ENCODE data around the gene SYNE1. TPM values are rescaled to one million over a fixed set of nuclear protein-coding genes. Genes with fewer than 3 reads are reported as not detected.

Gene SYNE1
- total RNA-seq, 1 donor from 2014 or later: 24.9 TPM

GRCh38 chr6:152301021-152301764 is 336.0 kb downstream of the SYNE1 start:
- no peaks in the 10 kb centered on the region for H3K27me3 Mint-ChIP-seq (ENCODE audit: low read depth)
- TF ChIP-seq CTCF (conservative IDR thresholded peaks at IDR 0.05): no peak
- peak overlapping the region; percentile 99 for H3K27ac Mint-ChIP-seq (ENCODE audit: unreplicated experiment)
- H3K4me3 Mint-ChIP-seq: peak overlapping the region; percentile 97
- no peaks in the 10 kb centered on the region for H3K9me3 Mint-ChIP-seq
- DNase-seq (ENCODE audit: low read depth, low spot score): no peak
- H3K36me3 Mint-ChIP-seq (ENCODE audit: low read depth): peaks cover 2% of the 10 kb centered on the region
- H3K4me1 Mint-ChIP-seq: peaks cover 24% of the 10 kb centered on the region

- Mint-ChIP-seq H3K27ac (ENCODE audit: unreplicated experiment) (no peak overlapping the region), H3K27me3 (ENCODE audit: low read depth) (no peaks in the 10 kb centered on the region), H3K4me3 (peak overlapping the region; percentile 97), H3K36me3 (ENCODE audit: low read depth) (no peaks in the 10 kb centered on the region), H3K9me3 (no peaks in the 10 kb centered on the region), H3K4me1 (peaks cover 28% of the 10 kb centered on the region)
- no peak for TF ChIP-seq CTCF (conservative IDR thresholded peaks at IDR 0.05)
- DNase-seq (ENCODE audit: low read depth, low spot score): no peak
Observed at GRCh38 chr6:152300517-152300916, 336.6 kb downstream of the SYNE1 start.

- no peak overlapping the region for H3K4me3 Mint-ChIP-seq
- H3K27me3 Mint-ChIP-seq (ENCODE audit: low read depth): no peaks in the 10 kb centered on the region
- no peak for TF ChIP-seq CTCF (conservative IDR thresholded peaks at IDR 0.05)
- no peaks in the 10 kb centered on the region for H3K36me3 Mint-ChIP-seq (ENCODE audit: low read depth)
- H3K9me3 Mint-ChIP-seq: no peaks in the 10 kb centered on the region
- DNase-seq (ENCODE audit: low read depth, low spot score): no peak
- H3K4me1 Mint-ChIP-seq: peaks cover 28% of the 10 kb centered on the region
- H3K27ac Mint-ChIP-seq (ENCODE audit: unreplicated experiment): no peak overlapping the region
Observed at GRCh38 chr6:152298848-152299735, 338.1 kb downstream of the SYNE1 start.

GRCh38 chr6:152298055-152298647 is 339.0 kb downstream of the SYNE1 start:
- DNase-seq (ENCODE audit: low read depth, low spot score): no peak
- TF ChIP-seq CTCF (conservative IDR thresholded peaks at IDR 0.05): no peak
- Mint-ChIP-seq H3K36me3 (ENCODE audit: low read depth) (peaks cover 4% of the 10 kb centered on the region), H3K4me3 (no peak overlapping the region), H3K4me1 (peaks cover 28% of the 10 kb centered on the region), H3K9me3 (no peaks in the 10 kb centered on the region), H3K27me3 (ENCODE audit: low read depth) (no peaks in the 10 kb centered on the region), H3K27ac (ENCODE audit: unreplicated experiment) (no peak overlapping the region)

- H3K27ac Mint-ChIP-seq (ENCODE audit: unreplicated experiment): no peak overlapping the region
- no peak for TF ChIP-seq CTCF (conservative IDR thresholded peaks at IDR 0.05)
- H3K4me1 Mint-ChIP-seq: peaks cover 21% of the 10 kb centered on the region
- H3K27me3 Mint-ChIP-seq (ENCODE audit: low read depth): no peaks in the 10 kb centered on the region
- H3K9me3 Mint-ChIP-seq: no peaks in the 10 kb centered on the region
- H3K4me3 Mint-ChIP-seq: no peak overlapping the region
- H3K36me3 Mint-ChIP-seq (ENCODE audit: low read depth): peaks cover 4% of the 10 kb centered on the region
- no peak for DNase-seq (ENCODE audit: low read depth, low spot score)
Observed at GRCh38 chr6:152296648-152297376, 340.4 kb downstream of the SYNE1 start.

Data from neural crest cell (in vitro differentiated cells).